VCaP (cell line): Measurements from ENCODE around the gene TGFBI.

Experiments used
- H3K27ac ChIP-seq: fragments of 450-650 bp; 2 replicates; pipeline ENCODE4 v1.5.1; 2017
- CTCF ChIP-seq: fragments of 450-650 bp; conservative IDR thresholded peaks from 2 replicates; pipeline ENCODE4 v1.5.1; 2017; ENCODE audit warnings: mild to moderate bottlenecking, moderate library complexity

TGFBI gene

GRCh38 chr5:136086783-136087566, 58.2 kb downstream of the TGFBI start:
- TF ChIP-seq CTCF = no peak
- no peak overlapping the region for H3K27ac ChIP-seq

GRCh38 chr5:136087961-136088871, 59.4 kb downstream of the TGFBI start:
- no peak for TF ChIP-seq CTCF
- no peak overlapping the region for H3K27ac ChIP-seq

- no peak for TF ChIP-seq CTCF
- H3K27ac ChIP-seq = peak overlapping the region; percentile 58
Observed at GRCh38 chr5:136089791-136090190, 61.0 kb downstream of the TGFBI start.

- H3K27ac ChIP-seq = peak overlapping the region; percentile 58
- no peak for TF ChIP-seq CTCF
Observed at GRCh38 chr5:136090319-136090718, 61.5 kb downstream of the TGFBI start.

- TF ChIP-seq CTCF = no peak
- no peak overlapping the region for H3K27ac ChIP-seq
Observed at GRCh38 chr5:136094189-136094912, 65.6 kb downstream of the TGFBI start.

- H3K27ac ChIP-seq = no peak overlapping the region
- TF ChIP-seq CTCF = no peak
Observed at GRCh38 chr5:136094913-136095641, 66.3 kb downstream of the TGFBI start.
